ENCODE data around the gene IGFN1.
"Not testable (repeated sequence)": the region's sequence is repeated elsewhere in the genome, so short reads cannot be mapped to it uniquely, and the experiment has no call there.

IGFN1 gene

GRCh38 chr1:201241736-201242135, 51.1 kb downstream of the IGFN1 start:
- Mint-ChIP-seq H3K27ac (no peak overlapping the region), H3K4me3 (no peak overlapping the region), H3K9me3 (no peaks in the 10 kb centered on the region), H3K36me3 (no peaks in the 10 kb centered on the region), H3K27me3 (peaks cover 19% of the 10 kb centered on the region), H3K4me1 (no peaks in the 10 kb centered on the region)
- CTCF ChIA-PET: interaction anchor here (1.1 kb wide), 1 partner anchor 19 kb away, joined by 4 read pairs; no protein-coding TSS in a partner anchor
- DNase-seq: no peak

GRCh38 chr1:201245082-201245481, 54.5 kb downstream of the IGFN1 start:
- no peak overlapping the region for H3K27ac Mint-ChIP-seq
- no peaks in the 10 kb centered on the region for H3K4me1 Mint-ChIP-seq
- DNase-seq: no peak
- H3K9me3 Mint-ChIP-seq: no peaks in the 10 kb centered on the region
- no peak overlapping the region for H3K4me3 Mint-ChIP-seq
- H3K36me3 Mint-ChIP-seq: no peaks in the 10 kb centered on the region
- peaks cover 9% of the 10 kb centered on the region for H3K27me3 Mint-ChIP-seq
- CTCF ChIA-PET: no interaction called here

DNA sequence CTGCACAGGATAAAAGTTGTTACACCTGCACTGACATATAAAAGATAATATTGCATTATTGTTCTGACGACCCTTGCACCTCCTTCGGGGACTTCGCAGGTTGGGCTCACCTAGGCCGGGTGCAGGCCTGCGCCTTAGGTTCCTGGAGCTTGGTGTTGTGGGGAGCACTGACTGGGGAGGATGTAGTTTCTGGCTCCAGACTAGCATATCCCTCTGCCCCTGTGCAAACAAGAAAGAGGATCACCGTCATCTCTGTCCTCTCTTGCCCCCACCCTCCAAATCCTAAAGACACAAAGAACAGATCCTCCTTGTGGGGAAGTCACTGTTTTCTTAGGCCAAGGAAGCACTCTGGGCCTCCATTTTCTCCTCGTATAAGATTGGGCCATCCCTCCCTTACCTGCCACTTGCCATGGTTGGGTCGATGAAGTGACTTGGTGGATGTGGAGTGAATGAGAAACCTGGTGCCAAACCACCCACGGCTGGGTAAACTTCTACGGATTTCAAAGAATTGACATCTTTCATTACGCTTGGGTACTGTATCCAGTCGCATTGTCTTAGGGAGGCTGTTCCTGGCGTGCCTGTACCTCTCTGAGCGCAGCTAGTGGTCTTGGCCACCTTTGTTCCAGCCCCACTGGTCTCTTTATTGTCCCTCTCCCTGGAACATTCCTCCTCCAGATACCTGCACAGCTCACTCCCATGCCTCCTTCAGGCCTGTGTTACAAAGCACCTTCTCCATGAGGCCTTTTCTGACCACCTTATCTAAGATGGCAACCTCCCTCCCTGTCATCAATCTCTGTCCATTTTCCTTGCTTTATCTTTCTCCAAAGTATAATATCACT, 58.3 kb downstream of the IGFN1 start:
- no peak overlapping the region for H3K27ac Mint-ChIP-seq
- H3K27me3 Mint-ChIP-seq: peaks cover 4% of the 10 kb centered on the region
- no peaks in the 10 kb centered on the region for H3K9me3 Mint-ChIP-seq
- DNase-seq: no peak
- no peaks in the 10 kb centered on the region for H3K4me1 Mint-ChIP-seq
- H3K36me3 Mint-ChIP-seq: no peaks in the 10 kb centered on the region
- CTCF ChIA-PET: no interaction called here
- no peak overlapping the region for H3K4me3 Mint-ChIP-seq

- Mint-ChIP-seq H3K27ac (no peak overlapping the region), H3K4me1 (no peaks in the 10 kb centered on the region), H3K36me3 (no peaks in the 10 kb centered on the region), H3K9me3 (no peaks in the 10 kb centered on the region), H3K4me3 (no peak overlapping the region), H3K27me3 (no peaks in the 10 kb centered on the region)
- no peak for DNase-seq
- CTCF ChIA-PET: interaction anchor here (1.7 kb wide), 1 partner anchor 96 kb away, joined by 6 read pairs; no protein-coding TSS in a partner anchor
Observed at GRCh38 chr1:201250326-201251011, 59.8 kb downstream of the IGFN1 start.

DNA sequence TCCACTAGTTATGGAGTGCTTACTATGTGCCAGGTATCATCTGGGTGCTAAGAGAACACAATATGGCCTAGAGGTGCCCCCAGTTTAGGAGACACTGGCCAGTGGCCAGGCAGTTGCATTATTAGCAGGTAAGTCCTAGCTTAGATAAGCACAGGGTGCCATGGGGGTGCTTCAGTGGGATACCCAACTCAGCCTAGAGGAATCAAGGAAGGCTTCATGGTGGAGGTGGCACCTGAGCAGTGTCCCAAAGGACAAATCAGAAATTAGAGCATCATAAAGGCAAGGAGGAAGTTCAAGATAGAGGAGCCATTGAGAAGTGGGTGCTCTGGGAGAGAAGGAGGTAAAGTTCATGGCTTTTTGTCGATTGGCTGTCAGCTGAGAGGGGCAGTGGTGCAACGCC, 60.8 kb downstream of the IGFN1 start:
- Mint-ChIP-seq H3K4me1 (no peaks in the 10 kb centered on the region), H3K27me3 (no peaks in the 10 kb centered on the region), H3K9me3 (no peaks in the 10 kb centered on the region), H3K4me3 (no peak overlapping the region), H3K27ac (no peak overlapping the region), H3K36me3 (no peaks in the 10 kb centered on the region)
- CTCF ChIA-PET: interaction anchor here (1.7 to 4.0 kb wide), 2 partner anchors 95 to 110 kb away, joined by 6 to 44 read pairs; no protein-coding TSS in a partner anchor
- DNase-seq: no peak

DNA sequence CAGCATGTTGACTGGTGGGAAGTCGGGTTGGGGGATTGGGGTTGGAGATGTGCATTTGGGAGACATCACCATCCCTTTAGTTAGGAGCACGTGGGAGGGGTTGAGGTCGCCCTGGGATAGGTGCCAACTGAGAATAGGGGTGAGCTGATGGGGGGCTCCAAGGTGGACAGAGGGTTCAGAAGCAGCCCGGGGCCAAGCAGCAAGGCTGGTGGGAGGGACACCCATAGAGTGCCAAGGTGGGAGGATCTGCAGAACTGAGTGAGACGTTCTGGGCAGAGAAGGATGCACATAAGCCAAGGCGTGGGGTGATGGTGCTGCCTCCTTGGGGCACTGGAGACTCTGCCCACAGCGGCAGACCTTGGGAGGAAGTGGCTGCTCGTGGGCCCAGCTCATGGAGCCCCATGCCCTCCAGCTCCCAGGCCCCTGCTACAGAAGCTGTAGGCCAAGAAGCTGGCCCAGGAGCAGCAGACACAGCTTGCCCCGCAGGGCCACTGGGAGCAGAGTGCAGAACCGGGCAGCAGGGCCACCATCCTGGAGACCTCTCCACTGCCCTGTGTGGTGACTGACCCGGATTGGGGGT, 61.3 kb downstream of the IGFN1 start:
- H3K4me1 Mint-ChIP-seq: no peaks in the 10 kb centered on the region
- CTCF ChIA-PET: interaction anchor here (0.6 to 4.0 kb wide), 3 partner anchors 94 to 771 kb away, joined by 3 to 44 read pairs (median 6); no protein-coding TSS in a partner anchor
- no peaks in the 10 kb centered on the region for H3K27me3 Mint-ChIP-seq
- no peaks in the 10 kb centered on the region for H3K36me3 Mint-ChIP-seq
- H3K9me3 Mint-ChIP-seq: no peaks in the 10 kb centered on the region
- DNase-seq: no peak
- H3K27ac Mint-ChIP-seq: no peak overlapping the region
- H3K4me3 Mint-ChIP-seq: no peak overlapping the region

DNA sequence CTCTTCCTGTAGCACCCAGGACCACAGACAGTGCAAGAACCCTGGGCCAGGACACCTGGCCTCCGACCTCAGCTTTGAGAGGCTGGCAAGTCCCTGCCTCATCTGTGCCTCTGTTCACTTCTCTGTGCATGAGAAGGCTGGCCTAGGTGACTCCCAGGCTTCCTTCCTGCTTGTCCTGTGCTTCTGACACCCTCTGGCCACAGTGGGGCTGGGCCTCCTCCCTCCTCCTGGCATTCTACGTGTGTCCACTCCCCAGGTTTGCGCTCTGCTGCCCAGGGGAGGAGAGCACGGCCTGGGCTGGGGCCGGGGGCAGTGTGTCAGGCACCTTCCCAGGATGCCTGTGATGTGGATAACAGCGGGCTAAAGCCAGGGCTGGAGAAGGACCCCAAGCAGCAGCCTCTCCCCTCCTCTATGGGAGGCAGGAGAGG, 62.3 kb downstream of the IGFN1 start:
- CTCF ChIA-PET: interaction anchor here (4.0 kb wide), 1 partner anchor 108 kb away, joined by 44 read pairs; no protein-coding TSS in a partner anchor
- no peak overlapping the region for H3K4me3 Mint-ChIP-seq
- no peak overlapping the region for H3K27ac Mint-ChIP-seq
- H3K36me3 Mint-ChIP-seq: no peaks in the 10 kb centered on the region
- H3K27me3 Mint-ChIP-seq: no peaks in the 10 kb centered on the region
- no peaks in the 10 kb centered on the region for H3K9me3 Mint-ChIP-seq
- DNase-seq: no peak
- no peaks in the 10 kb centered on the region for H3K4me1 Mint-ChIP-seq

DNA sequence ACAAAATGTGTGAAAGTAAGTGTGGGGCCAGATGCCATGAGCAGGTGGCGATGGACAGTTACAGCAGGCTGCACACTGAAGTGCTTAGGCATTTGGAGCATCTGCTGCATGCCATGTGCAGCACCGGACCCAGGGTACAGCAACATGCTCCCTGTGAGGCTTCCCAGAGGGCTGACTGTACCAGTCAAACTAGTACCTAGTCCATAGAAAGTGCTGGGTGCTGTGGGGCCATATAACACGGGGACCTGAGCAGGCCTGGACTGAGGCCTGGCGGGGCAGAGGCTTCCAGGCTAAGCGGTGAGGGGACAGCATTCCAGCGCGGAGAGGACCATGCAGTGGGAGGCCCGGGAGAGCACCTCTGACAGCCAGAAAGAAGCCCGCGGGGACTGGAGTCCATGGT, 62.8 kb downstream of the IGFN1 start:
- no peak for DNase-seq
- CTCF ChIA-PET: interaction anchor here (0.9 to 4.0 kb wide), 4 partner anchors 37 to 150 kb away, joined by 3 to 44 read pairs (median 4); no protein-coding TSS in a partner anchor
- H3K4me1 Mint-ChIP-seq: no peaks in the 10 kb centered on the region
- no peak overlapping the region for H3K4me3 Mint-ChIP-seq
- H3K9me3 Mint-ChIP-seq: no peaks in the 10 kb centered on the region
- no peaks in the 10 kb centered on the region for H3K27me3 Mint-ChIP-seq
- no peak overlapping the region for H3K27ac Mint-ChIP-seq
- H3K36me3 Mint-ChIP-seq: no peaks in the 10 kb centered on the region

DNA sequence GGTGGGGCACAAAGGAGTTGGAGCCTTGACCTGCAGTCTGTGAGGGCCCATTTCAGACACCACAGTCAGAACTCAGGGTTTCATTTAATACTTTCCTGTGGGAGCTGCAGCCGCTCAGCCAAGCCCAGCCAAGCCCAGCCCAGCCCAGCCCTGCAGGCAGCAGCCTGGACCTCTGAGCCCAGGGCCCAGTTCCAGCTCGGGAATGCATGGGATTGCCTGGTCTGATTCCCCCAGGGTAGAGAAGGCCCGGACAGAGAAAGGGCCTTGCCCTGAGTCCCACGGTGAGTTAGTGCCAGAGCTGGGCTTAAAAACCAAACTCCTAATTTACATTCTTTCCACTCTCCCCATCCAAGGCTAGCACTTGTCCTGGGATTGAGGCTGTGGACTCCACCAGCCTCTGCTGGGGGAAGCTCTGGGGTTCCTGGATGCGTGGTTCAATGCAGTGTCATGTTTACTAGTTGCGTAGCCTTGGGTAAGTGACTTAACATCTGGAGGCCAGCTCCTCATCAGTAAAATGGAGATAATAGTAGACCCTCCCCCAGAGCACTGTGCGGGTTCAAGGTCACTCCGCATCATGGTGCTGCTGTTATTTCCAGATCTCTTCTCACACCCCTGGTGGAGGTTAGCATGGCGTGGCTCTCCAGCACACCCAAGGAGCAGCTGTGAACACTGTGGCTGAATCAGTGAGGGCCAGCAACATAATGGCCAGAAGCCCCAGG, 63.4 kb downstream of the IGFN1 start:
- Mint-ChIP-seq H3K27me3 (no peaks in the 10 kb centered on the region), H3K9me3 (no peaks in the 10 kb centered on the region), H3K27ac (no peak overlapping the region), H3K4me3 (no peak overlapping the region), H3K36me3 (no peaks in the 10 kb centered on the region), H3K4me1 (no peaks in the 10 kb centered on the region)
- CTCF ChIA-PET: interaction anchor here (0.8 to 4.0 kb wide), 11 partner anchors 36 to 152 kb away, joined by 3 to 44 read pairs (median 4); no protein-coding TSS in a partner anchor
- no peak for DNase-seq

DNA sequence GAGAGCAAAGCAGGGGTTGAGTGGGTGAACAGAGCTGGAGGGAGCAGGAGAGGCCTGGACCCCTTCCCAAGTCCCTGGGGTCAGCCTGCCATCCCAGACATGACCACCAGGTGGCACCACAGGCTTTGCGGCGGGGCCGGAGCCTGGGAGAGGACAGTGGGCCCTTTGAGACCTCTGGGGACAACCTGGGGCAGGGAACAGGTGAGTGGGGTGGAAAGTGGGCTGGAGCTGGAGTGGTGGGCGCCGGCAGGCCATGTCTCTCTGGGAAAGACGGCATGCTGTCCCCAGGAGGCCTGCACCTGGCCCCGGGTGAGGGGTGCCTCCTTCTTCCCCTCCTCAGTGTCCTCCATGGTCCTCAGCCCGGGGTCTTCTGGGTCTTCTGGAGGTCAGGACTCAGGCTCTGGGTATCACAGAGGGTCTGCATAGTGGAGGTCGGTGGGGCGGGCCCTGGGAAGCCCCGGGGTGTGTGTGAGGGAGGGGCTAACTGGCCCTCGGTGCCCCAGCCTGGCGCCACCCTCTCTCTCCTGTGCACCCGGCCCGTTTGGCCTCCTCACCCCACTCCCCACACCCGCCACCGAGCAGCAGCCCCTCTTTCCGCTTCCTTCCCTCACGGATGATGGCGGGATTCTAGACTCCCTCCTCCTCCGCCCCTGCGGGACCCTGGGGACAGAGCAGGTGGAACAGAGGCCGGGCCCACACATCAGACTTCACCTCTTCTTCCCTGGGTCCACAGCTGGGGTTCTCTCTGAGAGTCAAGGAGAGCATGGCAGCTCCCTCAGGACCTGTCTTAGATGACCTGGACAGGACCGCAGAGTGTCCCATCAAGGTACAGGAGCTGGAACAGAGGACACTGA, 64.2 kb downstream of the IGFN1 start:
- no peak overlapping the region for H3K4me3 Mint-ChIP-seq
- H3K27me3 Mint-ChIP-seq: no peaks in the 10 kb centered on the region
- no peaks in the 10 kb centered on the region for H3K9me3 Mint-ChIP-seq

DNA sequence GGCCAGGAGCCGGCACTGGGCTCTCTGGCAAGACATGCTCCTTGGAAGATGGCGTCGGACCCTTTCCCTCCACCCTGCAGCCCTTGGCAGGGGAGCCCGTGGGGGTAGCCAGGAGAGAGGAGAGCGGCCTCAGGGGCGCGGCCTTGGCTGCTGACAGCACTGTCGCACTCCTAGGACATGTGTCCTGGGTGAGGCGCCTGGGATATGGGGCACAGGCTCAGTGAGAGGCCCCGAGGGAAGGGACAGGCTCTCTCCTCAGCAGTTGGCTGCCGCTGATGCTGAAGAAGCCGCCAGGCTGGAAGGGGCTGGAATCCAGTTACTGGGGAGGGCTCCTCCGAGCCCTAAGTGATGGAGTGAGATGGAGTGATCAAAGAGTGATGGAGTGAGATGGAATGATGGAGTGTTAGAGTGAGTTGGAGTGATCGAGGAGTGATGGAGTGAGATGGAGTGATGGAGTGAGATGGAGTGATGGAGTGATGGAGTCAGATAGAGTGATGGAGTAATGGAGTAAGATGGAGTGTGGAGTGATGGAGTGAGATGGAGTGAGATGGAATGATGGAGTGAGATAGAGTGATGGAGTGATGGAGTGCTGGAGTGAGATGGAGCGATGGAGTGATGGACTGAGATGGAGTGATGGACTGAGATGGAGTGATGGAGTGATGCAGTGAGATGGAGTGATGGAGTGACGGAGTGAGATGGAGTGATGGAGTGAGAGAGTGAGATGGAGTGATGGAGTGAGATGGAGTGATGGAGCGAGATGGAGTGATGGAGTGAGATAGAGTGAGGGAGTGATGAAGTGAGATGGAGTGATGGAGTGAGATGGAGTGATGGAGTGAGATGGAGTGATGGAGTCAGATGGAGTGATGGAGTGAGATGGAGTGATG, 65.1 kb downstream of the IGFN1 start:
- peaks cover 2% of the 10 kb centered on the region for H3K4me1 Mint-ChIP-seq
- H3K27me3 Mint-ChIP-seq: no peaks in the 10 kb centered on the region
- H3K9me3 Mint-ChIP-seq: no peaks in the 10 kb centered on the region
- CTCF ChIA-PET: no interaction called here
- no peaks in the 10 kb centered on the region for H3K36me3 Mint-ChIP-seq
- H3K27ac Mint-ChIP-seq: no peak overlapping the region
- no peak overlapping the region for H3K4me3 Mint-ChIP-seq
- DNase-seq: no peak

More for the DNA sequence above, 64.2 kb downstream of the IGFN1 start:
- peak; percentile 70 for DNase-seq
- no peak overlapping the region for H3K27ac Mint-ChIP-seq
- no peaks in the 10 kb centered on the region for H3K36me3 Mint-ChIP-seq
- CTCF ChIA-PET: interaction anchor here (0.8 to 4.0 kb wide), 11 partner anchors 35 to 151 kb away, joined by 3 to 44 read pairs (median 4); no protein-coding TSS in a partner anchor
- H3K4me1 Mint-ChIP-seq: peaks cover 2% of the 10 kb centered on the region

GRCh38 chr1:201258132-201258531, 67.5 kb downstream of the IGFN1 start:
- not testable (repeated sequence) for H3K36me3 Mint-ChIP-seq, H3K4me3 Mint-ChIP-seq
- CTCF ChIA-PET: interaction anchor here (1.4 kb wide), 1 partner anchor 151 kb away, joined by 3 read pairs; no protein-coding TSS in a partner anchor

More at GRCh38 chr1:201258132-201258531, 67.5 kb downstream of the IGFN1 start:
- not testable (repeated sequence) for H3K27me3 Mint-ChIP-seq, H3K4me1 Mint-ChIP-seq, DNase-seq, H3K9me3 Mint-ChIP-seq, H3K27ac Mint-ChIP-seq
